DND-41 (cell line): Measurements from ENCODE around the gene GPATCH2.

ENCODE experiments used
- ATAC-seq: fragments of 200-7000 bp; cut with Tn5 transposase; 3 replicates; pipeline ENCODE4 v1.9.1; 2021; ENCODE audit warnings: low read depth; ENCODE audit not compliant: insufficient read depth
- DNase-seq: peaks from one replicate; pipeline ENCODE4 v3.0.0-alpha.2; 2020
- H2AFZ ChIP-seq: 2 replicates; pipeline ENCODE4 v1.6.0; 2012; ENCODE audit warnings: low read depth, low read length
- H3K27ac ChIP-seq: 2 replicates; pipeline ENCODE4 v1.5.1; 2012; ENCODE audit warnings: low read length, inconsistent platforms
- H3K27me3 ChIP-seq: fragments of 200-600 bp; sonication (generic); 2 replicates; pipeline ENCODE4 v1.6.0; 2012; ENCODE audit warnings: low read length, mild to moderate bottlenecking, inconsistent platforms; ENCODE audit not compliant: insufficient read depth, poor library complexity
- H3K36me3 ChIP-seq: 2 replicates; pipeline ENCODE4 v1.5.1; 2012; ENCODE audit warnings: low read length, inconsistent platforms; ENCODE audit not compliant: insufficient read depth
- H3K4me1 ChIP-seq: 2 replicates; pipeline ENCODE4 v1.5.1; 2012; ENCODE audit warnings: mild to moderate bottlenecking, low read length; ENCODE audit not compliant: insufficient read depth
- H3K4me2 ChIP-seq: 2 replicates; pipeline ENCODE4 v1.6.0; 2012; ENCODE audit warnings: mild to moderate bottlenecking, moderate library complexity, low read length, inconsistent platforms; ENCODE audit not compliant: insufficient read depth
- H3K4me3 ChIP-seq, 2 experiments: fragments of 200-600 bp in 1 of 2; shearing (Covaris generic) in 1 of 2; 2 replicates each; pipeline ENCODE4 v1.5.1; 2012 to 2016; ENCODE audit warnings: inconsistent platforms in 2 of 2, low read length in 2 of 2, mild to moderate bottlenecking in 2 of 2, low read depth in 1 of 2, moderate library complexity in 1 of 2
- H3K79me2 ChIP-seq: 2 replicates; pipeline ENCODE4 v1.6.0; 2012; ENCODE audit warnings: low read length, inconsistent platforms; ENCODE audit not compliant: insufficient read depth
- H3K9ac ChIP-seq: 2 replicates; pipeline ENCODE4 v1.6.0; 2012; ENCODE audit warnings: low read depth, mild to moderate bottlenecking, inconsistent platforms, low read length, moderate library complexity
- H3K9me3 ChIP-seq: 2 replicates; pipeline ENCODE4 v1.5.1; 2012; ENCODE audit warnings: low read length, moderate library complexity, mild to moderate bottlenecking, inconsistent platforms; ENCODE audit not compliant: insufficient read depth, severe bottlenecking
- H4K20me1 ChIP-seq: 2 replicates; pipeline ENCODE4 v1.6.0; 2012; ENCODE audit warnings: low read length; ENCODE audit not compliant: insufficient read depth
- CTCF ChIP-seq: IDR thresholded peaks from 2 replicates; pipeline ENCODE4 v1.5.1; 2012; ENCODE audit warnings: borderline replicate concordance, low read length, moderate library complexity, mild to moderate bottlenecking; ENCODE audit not compliant: poor library complexity, severe bottlenecking; ENCODE audit errors: extremely low read depth
- EZH2 ChIP-seq: IDR thresholded peaks from 3 replicates; pipeline ENCODE4 v1.6.1; 2012; ENCODE audit warnings: borderline replicate concordance, low read depth, mild to moderate bottlenecking, moderate library complexity, low read length, inconsistent platforms; ENCODE audit not compliant: severe bottlenecking

GPATCH2 gene

GRCh38 chr1:217626321-217626720 is 4.6 kb downstream of the GPATCH2 start:
- peaks cover 4% of the 10 kb centered on the region; the same call in 1 of the 2 replicates for H4K20me1 ChIP-seq
- DNase-seq: no peak
- H3K27ac ChIP-seq: no peak overlapping the region
- H3K36me3 ChIP-seq: no peaks in the 10 kb centered on the region; the same call in 1 of the 2 replicates
- H3K4me3 ChIP-seq: no peak overlapping the region
- TF ChIP-seq CTCF: no peak
- no peak for TF ChIP-seq EZH2
- H3K4me1 ChIP-seq: peaks cover 27% of the 10 kb centered on the region
- H3K79me2 ChIP-seq: peaks cover 84% of the 10 kb centered on the region
- no peak overlapping the region for H3K4me2 ChIP-seq
- no peaks in the 10 kb centered on the region for H3K27me3 ChIP-seq
- H2AFZ ChIP-seq: no peak overlapping the region
- no peak for ATAC-seq
- H3K9ac ChIP-seq: no peak overlapping the region
- H3K9me3 ChIP-seq: no peaks in the 10 kb centered on the region

DNA sequence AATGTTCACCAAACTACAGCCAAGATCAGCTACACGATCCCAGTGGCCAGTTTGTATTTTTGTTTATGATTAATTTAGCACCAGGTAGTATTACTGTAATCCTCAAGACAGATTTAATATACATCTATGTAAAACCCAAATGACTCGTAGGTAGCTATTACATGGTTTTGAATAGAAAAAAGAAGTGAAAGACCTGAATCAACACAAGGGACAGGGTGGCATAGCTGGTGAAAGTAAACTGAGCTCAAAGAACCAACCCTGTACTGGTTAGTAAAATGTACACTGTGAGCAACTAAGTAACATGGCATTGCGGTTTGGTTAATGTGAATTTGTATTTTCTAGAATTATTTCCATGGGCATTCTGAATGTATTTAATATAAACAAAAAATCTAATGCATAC is 8.8 kb downstream of the GPATCH2 start:
- no peak overlapping the region for H3K4me2 ChIP-seq
- H3K4me3 ChIP-seq: no peak overlapping the region
- no peak overlapping the region for H3K27ac ChIP-seq
- H3K9ac ChIP-seq: no peak overlapping the region
- peaks cover 15% of the 10 kb centered on the region for H3K36me3 ChIP-seq
- H3K4me1 ChIP-seq: no peaks in the 10 kb centered on the region
- no peak for ATAC-seq
- H3K9me3 ChIP-seq: no peaks in the 10 kb centered on the region
- TF ChIP-seq CTCF (no peak), EZH2 (no peak)
- no peaks in the 10 kb centered on the region for H3K27me3 ChIP-seq
- DNase-seq: no peak
- no peak overlapping the region for H2AFZ ChIP-seq
- H3K79me2 ChIP-seq: peaks cover 60% of the 10 kb centered on the region
- H4K20me1 ChIP-seq: peaks cover 7% of the 10 kb centered on the region; the same call in 1 of the 2 replicates

DNA sequence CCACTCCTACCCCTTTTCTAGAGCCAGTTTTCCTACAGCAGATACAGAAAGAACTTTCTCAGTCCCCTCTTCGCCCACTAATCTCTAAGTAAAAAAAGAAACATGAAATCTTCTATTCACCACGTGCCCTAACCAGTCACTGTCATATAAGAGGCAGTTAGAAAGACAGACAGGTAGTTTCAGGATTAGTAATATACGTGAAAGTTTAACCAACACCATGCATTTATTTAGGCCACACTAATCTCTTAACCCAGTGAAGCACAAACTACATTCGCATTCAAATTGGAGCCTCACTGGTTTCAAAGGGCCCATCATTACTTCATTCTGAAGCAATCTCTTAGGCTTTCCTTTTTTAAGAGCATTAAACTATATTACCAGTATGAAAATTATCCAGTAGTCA is 10.1 kb downstream of the GPATCH2 start:
- no peak overlapping the region for H3K27ac ChIP-seq
- no peak overlapping the region for H3K4me3 ChIP-seq
- no peaks in the 10 kb centered on the region for H3K4me1 ChIP-seq
- H3K9me3 ChIP-seq: no peaks in the 10 kb centered on the region
- TF ChIP-seq EZH2: no peak
- no peak for TF ChIP-seq CTCF
- H3K79me2 ChIP-seq: peaks cover 48% of the 10 kb centered on the region
- peaks cover 17% of the 10 kb centered on the region for H3K36me3 ChIP-seq
- H3K4me2 ChIP-seq: no peak overlapping the region
- no peak for DNase-seq
- H3K27me3 ChIP-seq: no peaks in the 10 kb centered on the region
- ATAC-seq: no peak
- no peak overlapping the region for H3K9ac ChIP-seq
- no peak overlapping the region for H2AFZ ChIP-seq
- H4K20me1 ChIP-seq: peaks cover 7% of the 10 kb centered on the region; the same call in 1 of the 2 replicates

DNA sequence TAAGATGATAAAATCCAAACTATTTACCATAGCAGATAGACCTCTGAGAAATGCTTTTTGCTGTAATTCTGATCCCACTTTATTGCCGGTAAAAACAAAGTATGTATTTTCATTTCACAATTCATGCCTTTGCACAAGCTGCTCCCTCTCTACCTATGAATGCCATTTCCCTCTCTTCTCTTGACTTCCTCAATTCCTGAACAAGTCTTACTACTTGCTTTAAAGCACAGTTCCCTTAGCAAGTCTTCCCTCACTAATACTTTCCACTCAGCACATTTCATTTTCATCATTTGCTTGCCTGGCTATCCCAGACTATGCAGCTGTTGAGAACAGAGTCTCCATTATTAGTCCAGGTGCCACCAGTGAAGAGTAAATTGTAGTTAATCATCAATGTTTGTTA is 13.8 kb downstream of the GPATCH2 start:
- Histone ChIP-seq H3K4me2 (no peak overlapping the region), H3K79me2 (peaks cover 24% of the 10 kb centered on the region), H3K9me3 (no peaks in the 10 kb centered on the region), H3K4me3 (no peak overlapping the region), H3K4me1 (no peaks in the 10 kb centered on the region), H3K27me3 (no peaks in the 10 kb centered on the region), H3K27ac (no peak overlapping the region), H4K20me1 (peaks cover 7% of the 10 kb centered on the region; the same call in 1 of the 2 replicates), H3K36me3 (peaks cover 26% of the 10 kb centered on the region), H3K9ac (no peak overlapping the region), H2AFZ (no peak overlapping the region)
- no peak for ATAC-seq
- no peak for TF ChIP-seq CTCF
- TF ChIP-seq EZH2: no peak
- DNase-seq: no peak
